Gastroesophageal sphincter (tissue), 3 donors: ENCODE measurements around the gene RXRB.

Experiments used
- EP300 ChIP-seq: sonication (generic); formaldehyde crosslinking; IDR thresholded peaks from one replicate; pipeline ENCODE4 v1.6.1; 2017; ENCODE audit warnings: antibody characterized with exemption, mild to moderate bottlenecking
- POLR2A ChIP-seq, 2 donors: fragments of 450-650 bp; IDR thresholded peaks; one replicate each; pipeline ENCODE4 v1.6.1; 2017; ENCODE audit warnings: antibody characterized with exemption in 2 of 2, mild to moderate bottlenecking in 2 of 2, moderate library complexity in 1 of 2
- TF ChIP-seq, protein P1 (sequence below), 4 experiments: fragments of 200-600 bp in 2 of 4; fragments of 450-650 bp in 2 of 4; sonication (generic) in 1 of 4; IDR thresholded peaks; one replicate each; pipeline ENCODE4 v1.5.1; 2017 to 2019; ENCODE audit warnings: antibody characterized with exemption in 4 of 4, mild to moderate bottlenecking in 2 of 4, moderate library complexity in 2 of 4

DNA sequence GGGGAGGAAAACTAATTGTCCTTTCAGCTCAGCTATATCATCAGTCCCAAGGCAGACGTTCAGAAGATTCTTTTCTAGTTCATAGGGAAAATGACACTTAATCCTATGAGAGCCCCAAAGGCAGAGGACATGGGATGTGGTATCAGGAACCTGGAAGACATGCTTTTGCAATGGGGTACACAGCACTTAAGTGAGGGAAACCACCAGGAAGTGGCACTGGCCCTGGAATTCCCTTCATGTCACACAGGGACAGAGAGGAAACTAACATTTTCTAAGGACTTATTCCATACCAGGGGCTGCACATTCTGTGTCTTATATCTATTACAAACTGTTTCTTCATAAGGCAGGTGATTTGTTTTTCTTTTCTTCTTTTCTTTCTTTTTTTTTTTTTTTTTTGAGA, 43.0 kb upstream of the RXRB start:
- TF ChIP-seq, protein P1, sequence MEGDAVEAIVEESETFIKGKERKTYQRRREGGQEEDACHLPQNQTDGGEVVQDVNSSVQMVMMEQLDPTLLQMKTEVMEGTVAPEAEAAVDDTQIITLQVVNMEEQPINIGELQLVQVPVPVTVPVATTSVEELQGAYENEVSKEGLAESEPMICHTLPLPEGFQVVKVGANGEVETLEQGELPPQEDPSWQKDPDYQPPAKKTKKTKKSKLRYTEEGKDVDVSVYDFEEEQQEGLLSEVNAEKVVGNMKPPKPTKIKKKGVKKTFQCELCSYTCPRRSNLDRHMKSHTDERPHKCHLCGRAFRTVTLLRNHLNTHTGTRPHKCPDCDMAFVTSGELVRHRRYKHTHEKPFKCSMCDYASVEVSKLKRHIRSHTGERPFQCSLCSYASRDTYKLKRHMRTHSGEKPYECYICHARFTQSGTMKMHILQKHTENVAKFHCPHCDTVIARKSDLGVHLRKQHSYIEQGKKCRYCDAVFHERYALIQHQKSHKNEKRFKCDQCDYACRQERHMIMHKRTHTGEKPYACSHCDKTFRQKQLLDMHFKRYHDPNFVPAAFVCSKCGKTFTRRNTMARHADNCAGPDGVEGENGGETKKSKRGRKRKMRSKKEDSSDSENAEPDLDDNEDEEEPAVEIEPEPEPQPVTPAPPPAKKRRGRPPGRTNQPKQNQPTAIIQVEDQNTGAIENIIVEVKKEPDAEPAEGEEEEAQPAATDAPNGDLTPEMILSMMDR (IDR thresholded peaks at IDR 0.05), result no peak
- TF ChIP-seq EP300 (no peak), POLR2A (IDR thresholded peaks at IDR 0.05) (no peak)
